CMK (cell line): ENCODE results near the gene ATG7.

ENCODE experiments used
- DNase-seq: peaks from one replicate; pipeline ENCODE4 v3.0.0-alpha.2; 2010; ENCODE audit warnings: low read depth

Gene ATG7

GRCh38 chr3:11554666-11555065 lies 282.5 kb downstream of the ATG7 start:
- no peak for DNase-seq

- no peak for DNase-seq
Measured at GRCh38 chr3:11555211-11555782, 283.1 kb downstream of the ATG7 start.

- no peak for DNase-seq
Measured at GRCh38 chr3:11555881-11556633, 283.9 kb downstream of the ATG7 start.

GRCh38 chr3:11556851-11557644 lies 284.9 kb downstream of the ATG7 start:
- DNase-seq: no peak

- DNase-seq: no peak
Measured at GRCh38 chr3:11558002-11558401, 285.8 kb downstream of the ATG7 start.

GRCh38 chr3:11558411-11558903 lies 286.3 kb downstream of the ATG7 start:
- DNase-seq: no peak

- DNase-seq: no peak
Measured at GRCh38 chr3:11558918-11559815, 287.0 kb downstream of the ATG7 start.

GRCh38 chr3:11559816-11560633 lies 287.8 kb downstream of the ATG7 start:
- no peak for DNase-seq

GRCh38 chr3:11560746-11561145 lies 288.5 kb downstream of the ATG7 start:
- no peak for DNase-seq

GRCh38 chr3:11562277-11562881 lies 290.2 kb downstream of the ATG7 start:
- no peak for DNase-seq

GRCh38 chr3:11563159-11563864 lies 291.1 kb downstream of the ATG7 start:
- DNase-seq: no peak

GRCh38 chr3:11563865-11564185 lies 291.6 kb downstream of the ATG7 start:
- no peak for DNase-seq

- no peak for DNase-seq
Measured at GRCh38 chr3:11564577-11565001, 292.4 kb downstream of the ATG7 start.

GRCh38 chr3:11565072-11565471 lies 292.9 kb downstream of the ATG7 start:
- DNase-seq: no peak

GRCh38 chr3:11565492-11565891 lies 293.3 kb downstream of the ATG7 start:
- no peak for DNase-seq

- DNase-seq: no peak
Measured at GRCh38 chr3:11565932-11566331, 293.7 kb downstream of the ATG7 start.

- DNase-seq: no peak
Measured at GRCh38 chr3:11566478-11566877, 294.3 kb downstream of the ATG7 start.

- no peak for DNase-seq
Measured at GRCh38 chr3:11566916-11567315, 294.7 kb downstream of the ATG7 start.

GRCh38 chr3:11567516-11568467 lies 295.6 kb downstream of the ATG7 start:
- no peak for DNase-seq
